ENCODE results near the gene GAS7.

Gene GAS7

GRCh38 chr17:10103712-10104111 is 94.7 kb downstream of the GAS7 start:
- no peaks in the 10 kb centered on the region for H3K27me3 ChIP-seq (ENCODE audit: insufficient read depth, poor library complexity, severe bottlenecking)
- no peak overlapping the region for H3K27ac ChIP-seq (replicated peaks)
- no peak for DNase-seq (ENCODE audit: low read depth in 1 of 2, low spot score in 1 of 2)
- TF ChIP-seq REST (IDR thresholded peaks at IDR 0.05; ENCODE audit: insufficient replicate concordance, low read depth) = no peak
- no peak for TF ChIP-seq POLR2AphosphoS5 (IDR thresholded peaks at IDR 0.05; ENCODE audit: low read depth)
- no peak for TF ChIP-seq CTCF (IDR thresholded peaks at IDR 0.05; ENCODE audit: insufficient read depth, low read length)
- no peak for TF ChIP-seq GABPA (IDR thresholded peaks at IDR 0.05; ENCODE audit: low read depth)
- TF ChIP-seq SPI1 (IDR thresholded peaks at IDR 0.05; ENCODE audit: borderline replicate concordance, low read depth) = no peak
- H3K4me3 ChIP-seq (replicated peaks; ENCODE audit: insufficient read depth, low read length) = no peak overlapping the region

DNA sequence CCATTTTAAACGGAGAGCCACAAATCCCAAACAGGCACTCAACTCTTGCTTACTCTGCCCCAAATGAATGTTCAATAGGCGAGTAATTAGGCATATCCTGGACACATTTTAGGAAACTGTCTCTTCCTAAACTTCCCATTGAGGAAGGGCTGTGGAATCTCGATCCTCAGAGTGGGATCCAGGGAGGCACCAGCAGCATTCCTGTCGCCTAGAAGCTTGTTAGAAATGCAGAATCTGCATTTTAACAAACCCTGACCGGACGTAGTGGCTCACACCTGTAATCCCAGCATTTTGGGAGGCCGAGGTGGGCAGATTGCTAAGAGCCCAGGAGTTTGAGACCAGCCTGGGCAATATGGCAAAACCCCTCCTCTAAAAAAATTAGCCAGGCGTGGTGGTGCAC is 95.6 kb downstream of the GAS7 start:
- Histone ChIP-seq H3K4me3 (replicated peaks; ENCODE audit: insufficient read depth, low read length) (no peak overlapping the region), H3K27me3 (ENCODE audit: insufficient read depth, poor library complexity, severe bottlenecking) (no peaks in the 10 kb centered on the region), H3K27ac (replicated peaks) (no peak overlapping the region)
- DNase-seq (ENCODE audit: low read depth in 1 of 2, low spot score in 1 of 2) = no peak
- no peak for TF ChIP-seq SPI1 (IDR thresholded peaks at IDR 0.05; ENCODE audit: borderline replicate concordance, low read depth)
- TF ChIP-seq REST (IDR thresholded peaks at IDR 0.05; ENCODE audit: insufficient replicate concordance, low read depth) = no peak
- TF ChIP-seq CTCF (IDR thresholded peaks at IDR 0.05; ENCODE audit: insufficient read depth, low read length) = no peak
- no peak for TF ChIP-seq GABPA (IDR thresholded peaks at IDR 0.05; ENCODE audit: low read depth)
- no peak for TF ChIP-seq POLR2AphosphoS5 (IDR thresholded peaks at IDR 0.05; ENCODE audit: low read depth)

GRCh38 chr17:10099051-10099571 is 99.3 kb downstream of the GAS7 start:
- Histone ChIP-seq H3K27ac (replicated peaks) (no peak overlapping the region), H3K27me3 (ENCODE audit: insufficient read depth, poor library complexity, severe bottlenecking) (no peaks in the 10 kb centered on the region), H3K4me3 (replicated peaks; ENCODE audit: insufficient read depth, low read length) (no peak overlapping the region)
- TF ChIP-seq REST (IDR thresholded peaks at IDR 0.05; ENCODE audit: insufficient replicate concordance, low read depth) = no peak
- TF ChIP-seq SPI1 (IDR thresholded peaks at IDR 0.05; ENCODE audit: borderline replicate concordance, low read depth) = no peak
- TF ChIP-seq CTCF (IDR thresholded peaks at IDR 0.05; ENCODE audit: insufficient read depth, low read length) = no peak
- no peak for TF ChIP-seq GABPA (IDR thresholded peaks at IDR 0.05; ENCODE audit: low read depth)
- DNase-seq (ENCODE audit: low read depth in 1 of 2, low spot score in 1 of 2) = no peak
